H1 (cell line): ENCODE results near the gene MCEE. TPM values are rescaled to one million over a fixed set of nuclear protein-coding genes. Genes with fewer than 3 reads are reported as not detected.

Experiments used
- CTCF ChIA-PET: fragments of 300-600 bp; sonication (Branson Sonifier 250); formaldehyde crosslinking; loops from one replicate; lab custom pipeline; 2021; ENCODE audit not compliant: partially characterized antibody; lab: Charles Lee
- POLR2A ChIA-PET: fragments of 300-600 bp; sonication (Branson Sonifier 250); formaldehyde crosslinking; loops from one replicate; lab custom pipeline; 2021; ENCODE audit warnings: inconsistent platforms; ENCODE audit not compliant: partially characterized antibody; lab: Charles Lee
- DNase-seq, 2 experiments: peaks; one replicate each; pipeline versions ENCODE4 v3.0.0 to v3.0.0-alpha.2; 2010 to 2022; ENCODE audit warnings: low spot score in 2 of 2, low read depth in 1 of 2, mixed read lengths in 1 of 2
- FAIRE-seq: peaks from 2 replicates; lab custom pipeline; 2011; peaks lifted over from hg19 to GRCh38; lab: Jason Lieb, UNC
- H2AFZ ChIP-seq: 2 replicates; pipeline ENCODE4 v1.8.1; 2012; ENCODE audit warnings: low read length, inconsistent platforms
- H2AK5ac ChIP-seq: 2 replicates; pipeline ENCODE4 v1.6.1; 2013; ENCODE audit warnings: low read depth, low read length
- H2BK120ac ChIP-seq: replicated peaks from 2 replicates; pipeline ENCODE3; 2013; ENCODE audit warnings: low read depth, low read length, inconsistent platforms
- H2BK12ac ChIP-seq: 2 replicates; pipeline ENCODE4 v1.6.1; 2013; ENCODE audit warnings: low read depth, low read length
- H2BK15ac ChIP-seq: 2 replicates; pipeline ENCODE4 v1.6.1; 2013; ENCODE audit warnings: low read length
- H2BK20ac ChIP-seq: 2 replicates; pipeline ENCODE4 v1.6.1; 2013; ENCODE audit warnings: low read length
- H2BK5ac ChIP-seq: 2 replicates; pipeline ENCODE4 v1.6.1; 2013; ENCODE audit warnings: low read depth, low read length
- H3K14ac ChIP-seq: 2 replicates; pipeline ENCODE4 v1.6.1; 2013; ENCODE audit warnings: inconsistent platforms; ENCODE audit not compliant: insufficient read length
- H3K18ac ChIP-seq: 2 replicates; pipeline ENCODE4 v1.6.1; 2013; ENCODE audit warnings: low read length; ENCODE audit errors: extremely low read depth
- H3K23ac ChIP-seq: 2 replicates; pipeline ENCODE4 v1.6.1; 2013; ENCODE audit warnings: inconsistent platforms; ENCODE audit not compliant: insufficient read length
- H3K23me2 ChIP-seq: 2 replicates; pipeline ENCODE4 v1.6.1; 2013; ENCODE audit warnings: low read depth, low read length
- H3K27ac ChIP-seq: 2 replicates; pipeline ENCODE4 v1.6.1; 2011; ENCODE audit warnings: low read depth, low read length, inconsistent platforms
- H3K27me3 ChIP-seq, 4 experiments: replicated peaks in 1 of 4; 1 replicate in 1 of 4; 2 replicates in 3 of 4; pipeline versions ENCODE4 v1.6.1 to v1.8.1; 2011 to 2013; ENCODE audit warnings: low read length in 3 of 4, mild to moderate bottlenecking in 3 of 4, inconsistent platforms in 2 of 4, mixed read lengths in 2 of 4, moderate library complexity in 1 of 4; ENCODE audit not compliant: control insufficient read depth in 3 of 4, insufficient read depth in 3 of 4; ENCODE audit errors: extremely low read depth in 1 of 4
- H3K36me3 ChIP-seq, 4 experiments: 2 replicates each; pipeline versions ENCODE4 v1.6.1 to v1.8.1; 2011 to 2013; ENCODE audit warnings: mild to moderate bottlenecking in 4 of 4, low read length in 3 of 4, moderate library complexity in 2 of 4, control low read depth in 1 of 4, inconsistent platforms in 1 of 4; ENCODE audit not compliant: insufficient read depth in 4 of 4, control insufficient read depth in 2 of 4
- H3K4ac ChIP-seq: replicated peaks from 2 replicates; pipeline ENCODE3; 2013; ENCODE audit warnings: low read length, low read depth, mixed read lengths, inconsistent platforms; ENCODE audit not compliant: insufficient read length
- H3K4me1 ChIP-seq, 4 experiments: replicated peaks in 1 of 4; 1 replicate in 1 of 4; 2 replicates in 3 of 4; pipeline versions ENCODE4 v1.6.1 to v1.8.1; 2011 to 2013; ENCODE audit warnings: low read length in 3 of 4, inconsistent platforms in 2 of 4, mixed read lengths in 1 of 4; ENCODE audit not compliant: insufficient read depth in 4 of 4, control insufficient read depth in 3 of 4
- H3K4me2 ChIP-seq, 2 experiments: 2 replicates each; pipeline versions ENCODE4 v1.6.1 to v1.8.1; 2011 to 2013; ENCODE audit warnings: low read depth in 2 of 2, low read length in 2 of 2, control low read depth in 1 of 2, inconsistent platforms in 1 of 2, mild to moderate bottlenecking in 1 of 2; ENCODE audit not compliant: insufficient read depth in 1 of 2
- H3K4me3 ChIP-seq, 4 experiments: fragments of 200-600, 300-600 bp in 1 of 4; sonication (generic), shearing (Covaris generic), sonication (Bioruptor Twin) in 1 of 4; 2 replicates each; pipeline versions ENCODE4 v1.5.1 to v1.8.1; 2011 to 2016; ENCODE audit warnings: low read length in 4 of 4, low read depth in 3 of 4, control low read depth in 2 of 4, inconsistent platforms in 2 of 4, mild to moderate bottlenecking in 2 of 4, mixed read lengths in 1 of 4, moderate library complexity in 1 of 4; ENCODE audit not compliant: insufficient read depth in 2 of 4; ENCODE audit errors: extremely low read depth in 1 of 4
- H3K56ac ChIP-seq: replicated peaks from 2 replicates; pipeline ENCODE3; 2013; ENCODE audit warnings: low read depth, mild to moderate bottlenecking, mixed read lengths, low read length, inconsistent platforms; ENCODE audit not compliant: insufficient read length
- H3K79me1 ChIP-seq: 2 replicates; pipeline ENCODE4 v1.6.1; 2013; ENCODE audit warnings: low read depth, low read length, control low read depth
- H3K79me2 ChIP-seq, 2 experiments: 2 replicates each; pipeline versions ENCODE4 v1.6.1 to v1.8.1; 2012 to 2013; ENCODE audit warnings: low read length in 2 of 2, mild to moderate bottlenecking in 2 of 2, inconsistent platforms in 1 of 2; ENCODE audit not compliant: insufficient read depth in 2 of 2, control insufficient read depth in 1 of 2
- H3K9ac ChIP-seq, 4 experiments: replicated peaks in 1 of 4; 1 replicate in 1 of 4; 2 replicates in 3 of 4; pipeline versions ENCODE4 v1.6.1 to v1.8.1; 2011 to 2013; ENCODE audit warnings: low read depth in 3 of 4, low read length in 3 of 4, control low read depth in 2 of 4, mild to moderate bottlenecking in 2 of 4, moderate library complexity in 2 of 4, inconsistent platforms in 1 of 4; ENCODE audit errors: extremely low read depth in 1 of 4
- H3K9me3 ChIP-seq, 2 experiments: 2 replicates each; pipeline versions ENCODE4 v1.6.1 to v1.8.1; 2012 to 2013; ENCODE audit warnings: mild to moderate bottlenecking in 2 of 2, moderate library complexity in 2 of 2, control low read depth in 1 of 2, inconsistent platforms in 1 of 2, low read depth in 1 of 2, low read length in 1 of 2, mixed read lengths in 1 of 2; ENCODE audit not compliant: insufficient read depth in 2 of 2
- H4K20me1 ChIP-seq, 2 experiments: replicated peaks in 1 of 2; 2 replicates each; pipeline versions ENCODE3 to v1.8.1; 2011 to 2013; ENCODE audit warnings: inconsistent platforms in 2 of 2, low read length in 2 of 2, mild to moderate bottlenecking in 1 of 2; ENCODE audit not compliant: insufficient read depth in 2 of 2, control insufficient read depth in 1 of 2
- H4K5ac ChIP-seq: 2 replicates; pipeline ENCODE4 v1.6.1; 2013; ENCODE audit warnings: low read length, low read depth, mixed read lengths, inconsistent platforms; ENCODE audit not compliant: insufficient read length
- H4K8ac ChIP-seq: 2 replicates; pipeline ENCODE4 v1.8.0; 2013; ENCODE audit warnings: mild to moderate bottlenecking, moderate library complexity, low read length, inconsistent platforms; ENCODE audit not compliant: insufficient read depth; ENCODE audit errors: extremely low read depth
- H4K91ac ChIP-seq: replicated peaks from 2 replicates; pipeline ENCODE3; 2013; ENCODE audit warnings: low read length, mixed read lengths, inconsistent platforms; ENCODE audit not compliant: insufficient read length
- CHD1 ChIP-seq: IDR thresholded peaks from 2 replicates; pipeline ENCODE4 v1.6.1; 2012; ENCODE audit warnings: low read depth, low read length, improper control_type of control experiment
- GABPA ChIP-seq: IDR thresholded peaks from 2 replicates; pipeline ENCODE4 v1.6.1; 2011; ENCODE audit warnings: mild to moderate bottlenecking, low read length, moderate library complexity, borderline replicate concordance; ENCODE audit not compliant: insufficient read depth
- GTF2F1 ChIP-seq: IDR thresholded peaks from 2 replicates; pipeline ENCODE4 v1.6.1; 2012; ENCODE audit warnings: low read depth, low read length, improper control_type of control experiment, borderline replicate concordance
- JUN ChIP-seq: IDR thresholded peaks from 2 replicates; pipeline ENCODE4 v1.6.1; 2011; ENCODE audit warnings: low read depth, mild to moderate bottlenecking, improper control_type of control experiment, low read length
- KDM4A ChIP-seq: IDR thresholded peaks from one replicate; pipeline ENCODE4 v1.7.1; 2012; ENCODE audit warnings: low read depth, mild to moderate bottlenecking, moderate library complexity, low read length, inconsistent platforms; ENCODE audit not compliant: severe bottlenecking
- KDM5A ChIP-seq: fragments of 200-600 bp; IDR thresholded peaks from 2 replicates; pipeline ENCODE4 v1.7.1; 2012; ENCODE audit warnings: mild to moderate bottlenecking, low read length, inconsistent platforms, mixed read lengths
- NRF1 ChIP-seq: IDR thresholded peaks from 2 replicates; pipeline ENCODE4 v1.6.1; 2011; ENCODE audit warnings: mild to moderate bottlenecking, low read depth, low read length, improper control_type of control experiment
- POLR2AphosphoS5 ChIP-seq: IDR thresholded peaks from 2 replicates; pipeline ENCODE4 v1.6.1; 2011; ENCODE audit warnings: low read depth, low read length
- RAD21 ChIP-seq, 2 experiments: IDR thresholded peaks in 1 of 2; conservative IDR thresholded peaks in 1 of 2; 2 replicates each; pipeline ENCODE4 v1.6.1; 2011; ENCODE audit warnings: low read depth in 2 of 2, low read length in 2 of 2, improper control_type of control experiment in 1 of 2, inconsistent platforms in 1 of 2, mild to moderate bottlenecking in 1 of 2, moderate library complexity in 1 of 2
- SIRT6 ChIP-seq: IDR thresholded peaks from one replicate; pipeline ENCODE4 v1.7.1; 2012; ENCODE audit warnings: low read length, inconsistent platforms
- ZNF274 ChIP-seq: IDR thresholded peaks from 2 replicates; pipeline ENCODE4 v1.7.0; 2012; ENCODE audit warnings: low read length, borderline replicate concordance; ENCODE audit errors: extremely low read depth
- WGBS, 2 experiments: shearing (Covaris generic) in 1 of 2; methylation state at CpG; one replicate each; pipeline versions ENCODE4 v1.1.6 to v1.1.7; 2013 to 2015; ENCODE audit warnings: low lambda C conversion rate in 2 of 2, mixed read lengths in 2 of 2, inconsistent platforms in 1 of 2, low coverage in 1 of 2, missing lambda C conversion rate in 1 of 2; ENCODE audit not compliant: insufficient replicate concordance in 2 of 2, insufficient coverage in 1 of 2, insufficient read length in 1 of 2; ENCODE audit errors: extremely low coverage in 1 of 2, missing lambda C conversion rate in 1 of 2; 5-methylcytosine and 5-hydroxymethylcytosine counted together
- polyA plus RNA-seq, 7 experiments: library from polyadenylated mRNA; depleted of rRNA in 3 of 7; stranded (reverse) in 5 of 7; unstranded in 2 of 7; fragments of >200 nt in 5 of 7; fragments of 200-250 nt in 2 of 7; gene quantifications; 1 replicate in 5 of 7; 2 replicates in 1 of 7; 4 replicates in 1 of 7; pipeline versions ENCODE4 v1.2.1 to v1.2.3, GENCODE V29; 2011 to 2013; ENCODE audit warnings: missing spikeins in 2 of 7, mixed read lengths in 2 of 7
- total RNA-seq: library from RNA; stranded (reverse); fragmentation: NEBNext Ultra II Directional; extraction: Animal tissue kit (Norgen Biotek cat#: 25700); gene quantifications from 2 replicates; pipeline ENCODE4 v1.2.1, GENCODE V29; 2021

Gene MCEE
- total and polyA plus RNA-seq, 2 of the 8 experiments (the other 6 are each of a cell fraction or from before 2014, with no cell fraction given), result 7.3 to 14.1 TPM

GRCh38 chr2:71126957-71127356 lies 3.1 kb downstream of the MCEE start:
- Histone ChIP-seq H4K20me1 (peaks cover 3 to 4% of the 10 kb centered on the region in 2 experiments), H3K36me3 (peaks cover 2 to 6% (median 5%) of the 10 kb centered on the region in 4 experiments; a peak in 4 of 8 replicates), H4K5ac (no peak overlapping the region), H2BK120ac (no peak overlapping the region), H4K91ac (no peak overlapping the region), H3K23me2 (peaks cover 5% of the 10 kb centered on the region), H3K4me1 (no peaks in the 10 kb centered on the region), H3K4ac (no peak overlapping the region), H2AK5ac (no peak overlapping the region), H3K79me2 (peaks cover 0 to 39% of the 10 kb centered on the region in 2 experiments), H2BK15ac (no peak overlapping the region), H3K9ac (no peak overlapping the region), H3K9me3 (no peaks in the 10 kb centered on the region), H3K14ac (no peak overlapping the region), H3K23ac (no peak overlapping the region), H3K27me3 (no peaks in the 10 kb centered on the region), H2BK20ac (no peak overlapping the region), H2BK12ac (no peak overlapping the region), H3K18ac (no peak overlapping the region), H3K4me3 (no peak overlapping the region), H2AFZ (no peak overlapping the region), H3K56ac (no peak overlapping the region), H3K4me2 (no peak overlapping the region), H2BK5ac (no peak overlapping the region), H3K79me1 (no peaks in the 10 kb centered on the region; the same call in 1 of the 2 replicates), H4K8ac (no peak overlapping the region), H3K27ac (no peak overlapping the region)
- FAIRE-seq, result no peak
- no peak for TF ChIP-seq SIRT6
- TF ChIP-seq KDM4A, result no peak
- TF ChIP-seq KDM5A, result no peak
- no peak for TF ChIP-seq GTF2F1
- TF ChIP-seq RAD21 (IDR thresholded peaks at IDR 0.05 in 1 of 2, conservative IDR thresholded peaks at IDR 0.05 in 1 of 2; ENCODE audit: low read depth in 2 of 2, low read length in 2 of 2), result no peak
- no peak for TF ChIP-seq GABPA
- no peak for TF ChIP-seq POLR2AphosphoS5
- no peak for TF ChIP-seq CHD1
- TF ChIP-seq NRF1, result no peak
- TF ChIP-seq JUN, result no peak
- no peak for TF ChIP-seq ZNF274
- DNase-seq, result no peak
- ChIA-PET CTCF (interaction anchor here (1.2 to 1.3 kb wide), 2 partner anchors 26 to 55 kb away, joined by 3 to 4 read pairs; no protein-coding TSS in a partner anchor), POLR2A (interaction anchor here (0.7 to 1.8 kb wide), 4 partner anchors 9 to 56 kb away, joined by 3 to 6 read pairs (median 4); no protein-coding TSS in a partner anchor)
- WGBS, 2 experiments, result 88% methylated on average over 3 of the region's 3 CpGs; no CpG with 5 or more reads in 1 of the 2 experiments
